ENCODE data around the gene KNDC1.

DNA sequence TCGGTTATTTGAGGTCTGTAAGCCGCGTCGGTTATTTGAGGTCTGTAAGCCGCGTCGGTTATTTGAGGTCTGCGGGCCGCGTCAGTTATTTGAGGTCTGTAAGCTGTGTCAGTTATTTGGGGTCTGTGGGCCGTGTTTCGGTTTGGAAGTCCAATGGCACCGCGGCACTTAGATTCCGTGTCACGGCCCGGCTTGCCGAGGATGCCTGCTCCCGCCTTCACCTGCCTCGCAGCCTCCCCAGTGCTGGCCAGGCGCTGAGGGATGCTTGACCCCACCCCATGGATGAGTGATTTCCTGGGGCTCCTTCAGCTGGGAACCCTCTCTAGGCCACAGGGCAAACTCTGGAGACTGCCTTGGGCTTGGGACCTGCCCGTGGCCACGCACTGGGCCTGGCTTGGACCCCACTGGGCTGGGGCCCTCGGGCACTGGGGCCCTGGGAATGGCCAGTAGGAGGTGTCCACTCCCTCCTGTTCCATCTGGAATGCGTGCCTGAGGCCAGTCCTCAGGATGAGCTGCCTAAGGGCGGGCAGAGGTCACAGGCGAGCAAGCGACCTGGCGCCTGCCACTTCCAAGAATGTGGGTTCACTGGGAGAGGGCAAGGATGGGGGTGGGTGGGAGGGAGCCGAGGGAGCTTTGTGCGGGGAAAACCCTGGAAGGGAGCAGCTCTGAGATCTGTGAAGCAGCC, 46.7 kb upstream of the KNDC1 start:
- no peak for TF ChIP-seq POLR2A (IDR thresholded peaks at IDR 0.05; ENCODE audit: low read length)
- no peak for TF ChIP-seq GATA1 (IDR thresholded peaks at IDR 0.05; ENCODE audit: low read depth, low read length)

All from erythroblast (primary cell).